GM21360 (cell line): ENCODE measurements around the gene MARS2.
A peak's percentile ranks its signal among the peaks of the same experiment; 100 is the strongest.
"Not testable (repeated sequence)": the region's sequence is repeated elsewhere in the genome, so short reads cannot be mapped to it uniquely, and the experiment has no call there.

ENCODE experiments used
- ATAC-seq: cut with Tn5 transposase; IDR thresholded peaks from one replicate; pipeline ENCODE4 v1.9.1; 2021; ENCODE audit warnings: mild to moderate bottlenecking, moderate library complexity; ENCODE audit not compliant: unreplicated experiment

Gene MARS2

DNA sequence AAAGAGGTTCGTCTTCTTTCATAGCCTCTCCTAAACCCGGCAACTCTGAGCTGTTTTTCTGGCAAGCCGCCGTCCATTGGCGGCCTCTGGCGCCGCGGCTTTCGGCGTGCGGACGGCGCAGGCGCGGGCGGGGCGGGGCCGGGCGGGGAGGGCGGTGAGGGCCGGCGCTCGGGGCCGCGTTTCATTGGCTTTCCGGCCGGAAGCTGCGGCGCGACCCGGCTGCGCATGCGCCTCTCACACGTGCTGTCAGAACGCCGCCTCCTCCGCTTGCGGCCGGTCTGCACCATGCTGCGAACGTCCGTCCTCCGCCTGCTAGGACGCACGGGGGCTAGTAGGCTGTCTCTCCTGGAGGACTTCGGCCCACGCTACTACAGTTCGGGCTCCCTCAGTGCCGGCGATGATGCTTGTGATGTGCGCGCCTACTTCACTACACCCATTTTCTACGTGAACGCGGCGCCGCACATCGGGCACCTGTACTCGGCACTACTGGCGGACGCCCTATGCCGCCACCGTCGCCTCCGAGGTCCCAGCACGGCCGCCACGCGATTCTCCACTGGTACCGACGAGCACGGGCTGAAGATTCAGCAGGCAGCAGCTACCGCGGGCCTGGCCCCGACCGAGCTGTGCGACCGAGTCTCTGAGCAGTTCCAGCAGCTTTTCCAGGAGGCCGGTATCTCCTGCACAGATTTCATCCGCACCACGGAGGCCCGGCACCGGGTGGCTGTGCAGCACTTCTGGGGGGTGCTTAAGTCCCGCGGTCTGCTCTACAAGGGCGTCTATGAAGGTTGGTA is at the start of gene MARS2:
MARS2 (plus strand) TSS at position 249 of the 791 bp plus-strand sequence; CDS start at position 286, 37 bp downstream.
- ATAC-seq, result peak; percentile 81

DNA sequence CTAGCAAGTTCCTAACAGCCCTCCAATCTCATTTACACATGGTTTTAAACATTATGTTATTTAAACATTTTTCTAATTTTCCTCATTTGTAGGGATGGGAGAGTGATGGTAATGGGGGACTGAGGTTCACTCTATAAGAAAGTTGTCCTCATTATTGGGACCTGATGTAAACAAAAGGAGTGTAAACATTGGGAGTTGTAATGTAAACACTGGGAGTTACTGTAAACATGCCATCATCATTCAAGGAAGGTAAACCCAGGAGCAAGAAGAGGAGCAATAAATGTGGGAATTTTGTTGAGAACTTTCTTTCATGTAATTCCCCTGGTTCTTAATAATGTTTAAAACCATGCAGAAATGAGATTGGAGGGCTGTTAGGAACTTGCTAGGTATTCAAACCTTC is 47.6 kb upstream of the MARS2 start:
- no peak for ATAC-seq

DNA sequence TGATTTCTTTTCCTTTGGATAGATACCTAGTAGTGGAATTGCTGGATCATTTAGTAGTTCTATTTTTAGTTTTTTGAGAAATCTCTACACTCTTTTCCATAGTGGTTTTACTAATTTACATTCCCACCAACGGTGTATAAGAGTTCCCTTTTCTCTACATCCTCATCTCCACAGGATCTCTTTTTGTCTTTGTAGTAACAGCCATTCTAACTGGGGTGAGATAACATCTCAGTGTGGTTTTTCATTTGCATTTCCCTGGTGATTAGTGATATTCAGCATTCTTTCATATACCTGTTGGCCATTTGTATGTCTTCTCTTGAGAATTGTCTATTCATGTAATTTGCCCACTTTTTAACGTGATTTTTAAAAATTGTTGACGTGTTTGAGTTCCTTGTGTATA is 43.5 kb upstream of the MARS2 start:
- no peak for ATAC-seq

DNA sequence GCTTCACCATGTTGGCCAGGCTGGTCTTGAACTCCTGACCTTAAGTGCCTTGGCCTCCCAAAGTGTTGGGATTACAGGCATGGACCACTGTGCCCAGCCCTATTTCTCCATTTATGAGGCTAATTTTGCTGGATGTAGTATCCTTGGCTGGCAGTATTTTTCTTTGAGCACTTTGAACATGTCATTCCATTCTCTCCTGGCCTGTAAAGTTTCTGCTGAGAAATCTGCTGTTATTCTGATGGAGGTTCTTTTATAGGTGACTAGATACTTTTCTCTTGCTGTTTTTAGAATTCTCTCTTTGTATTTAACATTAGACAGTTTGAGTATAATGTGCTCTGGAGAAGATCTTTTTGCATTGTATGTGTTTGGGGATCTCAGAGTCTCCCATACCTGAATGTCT is 38.9 kb upstream of the MARS2 start:
- ATAC-seq, result no peak

DNA sequence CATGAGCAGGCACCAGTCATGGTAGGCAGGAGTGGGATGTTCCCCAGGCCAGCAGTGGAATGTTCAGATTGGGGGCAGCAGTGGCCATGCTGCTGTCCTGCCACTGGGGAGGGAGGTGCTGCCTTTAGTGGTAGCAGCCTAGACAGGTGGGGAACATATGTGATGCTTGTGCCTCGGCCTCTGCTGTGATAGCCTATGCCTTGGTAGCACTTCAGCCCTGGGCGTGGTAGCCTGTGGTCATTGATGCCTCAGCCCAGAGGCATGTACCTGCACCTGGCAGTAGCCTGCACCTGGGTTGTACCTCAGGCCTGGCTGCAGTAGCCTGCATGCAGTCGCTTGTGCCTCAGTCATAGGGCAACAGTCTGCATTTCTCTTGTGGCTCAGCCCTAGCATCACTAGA is 36.9 kb upstream of the MARS2 start:
- ATAC-seq, result no peak

DNA sequence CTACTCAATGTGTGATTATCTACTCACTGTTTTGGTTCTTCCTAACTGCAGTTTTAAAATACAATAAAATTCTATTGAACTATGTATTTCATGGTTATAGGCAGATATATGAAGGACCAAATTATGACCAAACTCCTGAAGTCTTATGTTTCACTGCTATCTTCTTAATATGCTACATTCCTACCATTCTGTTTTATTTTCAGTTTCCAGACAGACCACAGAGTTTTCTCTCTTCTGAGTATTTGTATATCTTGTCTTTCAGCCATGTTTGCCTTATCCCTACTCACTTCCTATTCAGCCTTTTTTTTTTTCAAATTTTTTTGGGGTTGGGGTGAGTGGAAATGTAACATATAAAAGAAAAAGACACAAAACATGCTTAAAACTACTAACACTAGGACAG is 36.1 kb upstream of the MARS2 start:
- ATAC-seq, result no peak

DNA sequence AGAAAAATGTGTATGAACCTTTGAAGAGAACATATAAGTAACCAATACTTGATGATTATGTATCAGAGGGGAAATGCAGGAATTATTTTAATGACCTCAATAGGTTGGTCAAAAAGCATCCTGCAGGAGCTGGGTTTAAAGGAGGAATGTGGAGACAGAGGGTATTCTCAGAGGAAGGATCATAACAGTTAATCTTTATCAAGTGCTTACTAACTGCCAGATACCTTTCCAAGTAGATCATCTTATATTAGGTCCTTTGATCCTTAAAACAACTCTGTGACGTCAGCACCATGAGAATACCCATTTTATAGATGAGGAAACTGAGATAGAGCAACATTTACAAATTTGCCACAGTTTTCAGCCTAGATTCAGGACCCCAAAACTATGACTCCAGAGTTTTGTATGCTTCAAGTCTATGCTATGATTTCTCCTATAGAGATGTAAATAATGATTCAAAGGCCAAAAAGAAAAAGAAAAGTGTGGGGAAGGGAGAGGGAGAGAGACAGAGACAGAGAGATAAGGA is 32.7 kb upstream of the MARS2 start:
- ATAC-seq, result no peak

DNA sequence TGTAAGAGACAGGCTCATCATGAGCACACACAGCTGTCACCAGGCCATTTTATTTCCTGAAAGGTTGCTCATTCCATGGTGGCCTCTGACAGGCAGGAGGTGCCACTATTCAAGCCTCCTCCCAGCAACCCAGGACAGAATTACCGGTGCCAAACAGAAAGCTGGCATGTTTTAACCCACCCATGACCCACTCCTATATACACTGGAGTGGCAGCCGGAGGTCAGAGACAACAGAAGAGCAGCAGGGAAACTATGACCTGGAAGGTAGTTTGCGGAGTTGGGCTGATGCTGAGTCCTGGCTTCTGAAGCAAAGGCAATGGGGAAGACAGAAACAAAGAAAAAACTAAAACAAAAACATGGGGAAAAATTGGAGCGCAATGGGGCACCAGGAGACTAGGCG is 32.1 kb upstream of the MARS2 start:
- ATAC-seq, result no peak

DNA sequence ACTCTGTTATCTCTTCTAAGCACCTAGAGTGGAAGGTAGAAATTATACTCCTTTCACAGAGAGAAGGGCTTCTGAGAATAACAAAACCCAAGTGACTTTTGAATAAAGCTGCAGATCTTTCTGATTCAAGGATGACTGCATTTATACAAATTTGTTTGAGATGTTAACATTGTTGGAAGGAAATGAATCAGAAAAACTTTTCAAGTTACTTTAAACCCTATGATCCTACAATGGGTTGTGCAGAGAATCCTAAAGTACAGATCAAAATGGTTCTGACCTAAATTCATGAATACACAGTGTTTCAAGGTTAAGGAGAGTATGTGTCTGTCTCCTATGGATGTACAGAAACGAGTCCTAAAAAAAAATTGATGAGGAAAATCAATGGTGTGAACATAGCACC is 31.6 kb upstream of the MARS2 start:
- no peak for ATAC-seq

DNA sequence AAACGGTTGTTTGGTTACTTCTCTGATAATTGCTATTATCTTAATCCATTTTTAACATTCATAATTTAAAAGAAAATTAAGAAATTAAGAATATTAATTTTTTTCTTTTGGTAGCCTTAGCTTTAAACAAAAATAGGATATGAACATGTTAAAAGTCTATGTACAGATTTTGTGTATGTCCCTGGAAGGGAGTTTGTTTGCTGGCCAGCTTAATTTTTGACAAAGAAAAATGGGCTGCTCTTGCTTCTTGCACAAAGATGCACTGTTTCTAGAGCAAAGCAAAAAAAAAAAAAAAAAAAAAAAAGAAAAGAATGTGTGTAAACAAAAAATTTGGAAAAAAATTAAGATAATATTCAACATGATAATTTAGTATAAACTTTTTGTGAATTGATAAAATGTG is 31.1 kb upstream of the MARS2 start:
- no peak for ATAC-seq

DNA sequence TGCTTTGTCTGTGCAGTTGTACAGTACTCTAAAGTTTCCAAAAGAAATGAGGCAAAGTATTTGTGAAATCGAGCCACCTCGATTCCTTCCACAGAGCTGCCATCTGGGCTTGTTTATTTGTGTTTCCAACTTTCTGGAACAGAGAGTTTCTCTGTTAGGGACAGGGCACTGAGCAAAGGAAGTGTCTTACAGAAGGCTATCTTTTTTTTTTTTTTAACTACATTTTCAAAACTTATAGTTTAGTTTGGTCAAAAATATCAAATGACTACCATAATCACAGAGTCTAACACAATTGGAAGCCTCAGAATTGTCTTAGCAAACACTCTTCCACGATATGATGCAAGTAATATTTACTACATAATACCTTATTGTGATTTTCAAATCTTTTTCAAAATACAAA is 30.6 kb upstream of the MARS2 start:
- no peak for ATAC-seq

DNA sequence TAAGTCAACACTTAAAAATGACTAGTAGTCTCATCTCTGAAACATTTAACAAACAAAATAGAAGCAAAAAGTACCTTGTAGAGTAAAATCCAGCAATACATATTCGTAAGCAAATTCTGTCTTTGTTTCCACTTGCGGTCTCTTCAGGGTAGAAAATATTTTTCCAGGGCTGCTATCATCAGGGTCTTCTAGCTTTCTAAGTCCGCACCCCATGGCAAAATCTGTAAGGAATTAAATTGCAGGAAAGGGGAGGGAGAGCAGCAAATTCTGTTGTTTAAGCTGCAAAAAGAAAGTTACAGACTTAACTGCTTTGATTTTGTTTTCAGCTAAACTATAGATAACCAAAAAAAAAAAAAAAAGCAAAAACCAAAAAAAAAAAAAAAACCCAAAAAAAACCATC is 29.9 kb upstream of the MARS2 start, which contains the start of gene RFTN2:
RFTN2 (minus strand) TSS at position 342 of the 400 bp plus-strand sequence; CDS start at position 213, 129 bp downstream.
- ATAC-seq, result no peak

DNA sequence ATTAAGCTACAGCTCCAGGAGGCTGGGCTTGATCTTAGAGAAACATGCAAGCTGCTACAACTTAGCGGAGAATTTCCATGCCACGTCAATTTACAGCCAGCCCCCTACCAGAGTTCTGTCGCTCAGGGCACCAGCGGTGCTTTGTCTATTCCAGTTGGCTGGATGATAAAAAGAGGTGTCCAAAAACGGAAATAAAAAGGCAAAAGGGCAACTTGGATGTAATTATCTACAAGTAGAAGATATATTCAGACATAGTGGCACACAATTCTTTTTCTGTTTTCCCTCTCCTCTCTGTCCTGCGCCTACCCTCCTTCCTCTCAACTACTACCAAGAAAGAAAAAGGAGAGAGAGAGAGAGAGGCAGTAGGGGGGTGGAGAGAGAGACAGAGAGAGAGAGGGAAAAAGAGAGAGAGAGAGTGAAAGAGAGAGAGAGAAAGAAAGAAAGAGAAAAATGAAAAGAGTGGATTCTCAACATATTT is 29.4 kb upstream of the MARS2 start:
- ATAC-seq, result no peak

DNA sequence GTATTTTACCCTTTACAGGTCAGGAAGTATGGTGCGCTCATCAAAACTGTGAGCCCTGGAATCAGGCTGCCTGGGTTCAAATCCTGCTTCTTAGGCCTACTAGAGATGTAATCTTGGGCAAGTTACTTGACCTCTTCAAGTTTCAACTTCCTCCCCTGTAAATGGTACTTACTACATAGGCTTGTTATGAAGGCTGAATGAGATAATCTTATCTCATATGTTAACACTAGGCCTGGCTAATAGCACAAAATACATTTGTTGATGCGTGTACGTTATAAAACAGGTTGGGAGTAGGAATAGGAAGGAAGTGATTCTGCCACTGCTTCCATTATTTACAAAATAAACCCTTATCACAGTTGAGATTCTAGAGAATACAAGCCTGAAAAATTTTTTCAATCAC is 28.1 kb upstream of the MARS2 start:
- no peak for ATAC-seq

DNA sequence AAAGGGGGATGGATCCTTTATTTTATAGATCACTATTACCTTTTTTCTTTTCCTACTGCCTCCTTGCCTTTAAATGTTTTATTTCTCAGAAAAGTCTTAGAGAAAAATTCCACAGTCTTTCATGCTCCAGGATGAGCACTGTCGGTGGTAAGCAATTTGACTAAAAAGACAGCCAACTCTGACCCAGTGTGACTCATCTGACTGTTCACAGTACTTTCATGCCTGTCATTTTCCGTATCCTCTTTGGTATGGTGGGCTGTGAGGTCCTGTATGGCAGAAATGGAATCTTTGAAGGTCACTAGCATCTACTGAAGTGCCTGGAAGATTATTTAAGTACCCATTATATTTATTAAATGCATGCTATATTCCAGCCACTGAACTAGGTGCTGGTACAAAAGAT is 27.7 kb upstream of the MARS2 start:
- ATAC-seq, result no peak

DNA sequence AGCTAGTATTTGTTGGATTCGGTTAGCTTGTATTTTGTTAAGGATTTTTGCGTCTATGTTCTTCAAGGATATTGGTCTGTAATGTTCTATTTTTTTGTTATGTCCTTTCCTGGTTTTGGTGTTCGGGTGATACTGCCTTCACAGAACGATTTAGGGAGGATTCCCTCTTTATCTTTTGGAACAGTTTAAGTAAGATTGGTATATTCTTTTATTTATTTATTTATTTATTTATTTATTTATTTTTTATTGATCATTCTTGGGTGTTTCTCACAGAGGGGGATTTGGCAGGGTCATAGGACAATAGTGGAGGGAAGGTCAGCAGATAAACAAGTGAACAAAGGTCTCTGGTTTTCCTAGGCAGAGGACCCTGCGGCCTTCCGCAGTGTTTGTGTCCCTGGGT is 10.0 kb upstream of the MARS2 start:
- not testable (repeated sequence) for ATAC-seq

DNA sequence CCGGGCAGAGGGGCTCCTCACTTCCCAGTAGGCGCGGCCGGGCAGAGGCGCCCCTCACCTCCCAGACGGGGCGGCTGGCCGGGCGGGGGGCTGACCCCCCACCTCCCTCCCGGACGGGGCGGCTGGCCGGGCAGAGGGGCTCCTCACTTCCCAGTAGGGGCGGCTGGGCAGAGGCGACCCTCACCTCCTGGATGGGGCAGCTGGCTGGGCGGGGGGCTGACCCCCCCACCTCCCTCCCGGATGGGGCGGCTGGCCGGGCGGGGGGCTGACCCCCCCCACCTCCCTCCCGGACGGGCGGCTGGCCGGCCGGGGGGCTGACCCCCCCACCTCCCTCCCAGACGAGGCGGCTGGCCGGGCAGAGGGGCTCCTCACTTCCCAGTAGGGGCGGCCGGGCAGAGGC is 9.2 kb upstream of the MARS2 start:
- not testable (repeated sequence) for ATAC-seq

DNA sequence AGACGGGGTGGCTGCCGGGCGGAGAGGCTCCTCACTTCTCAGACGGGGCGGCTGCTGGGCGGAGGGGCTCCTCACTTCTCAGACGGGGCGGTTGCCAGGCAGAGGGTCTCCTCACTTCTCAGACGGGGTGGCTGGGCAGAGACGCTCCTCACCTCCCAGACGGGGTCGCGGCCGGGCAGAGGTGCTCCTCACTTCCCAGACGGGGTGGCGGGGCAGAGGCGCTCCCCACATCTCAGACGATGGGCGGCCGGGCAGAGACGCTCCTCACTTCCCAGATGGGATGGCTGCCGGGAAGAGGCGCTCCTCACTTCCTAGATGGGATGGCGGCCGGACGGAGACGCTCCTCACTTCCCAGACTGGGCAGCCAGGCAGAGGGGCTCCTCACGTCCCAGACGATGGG is 8.6 kb upstream of the MARS2 start:
- ATAC-seq, result not testable (repeated sequence)

DNA sequence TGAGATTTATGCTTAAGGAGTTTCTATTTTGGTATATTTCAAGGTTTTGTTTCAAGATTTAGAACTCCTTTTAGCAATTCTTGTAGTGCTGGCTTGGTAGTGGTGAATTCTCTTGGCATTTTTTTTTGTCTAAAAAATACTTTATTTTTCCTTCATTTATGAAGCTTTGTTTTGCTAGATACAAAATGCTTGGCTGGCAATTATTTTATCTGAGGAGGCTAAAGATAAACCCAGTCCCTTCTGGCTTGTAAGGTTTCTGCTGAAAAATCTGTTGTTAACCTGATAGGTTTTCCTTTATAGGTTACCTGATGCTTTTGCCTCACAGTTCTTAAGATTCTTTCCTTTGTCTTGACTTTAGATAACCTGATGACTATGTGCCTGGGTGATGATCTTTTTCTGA is 5.4 kb upstream of the MARS2 start:
- ATAC-seq, result not testable (repeated sequence)

DNA sequence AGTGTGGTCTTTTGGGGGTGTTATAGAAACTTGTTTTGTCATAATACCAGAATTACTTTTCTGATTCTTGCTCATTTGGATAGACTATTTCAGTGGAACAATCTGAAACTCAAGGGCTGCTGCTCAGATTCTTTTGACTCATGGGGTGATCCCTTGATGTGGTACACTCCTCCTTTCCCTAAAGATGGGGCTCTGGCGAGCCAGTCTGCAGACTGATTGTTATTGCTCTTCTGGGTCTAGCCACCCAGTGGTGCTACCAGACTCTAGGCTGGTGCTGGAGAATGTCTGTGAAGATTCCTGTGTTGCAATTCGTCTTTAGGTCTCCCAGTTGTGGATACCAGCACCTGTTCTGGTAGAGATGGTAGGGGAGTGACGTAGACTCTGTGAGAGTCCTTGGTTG is 4.2 kb upstream of the MARS2 start:
- no peak for ATAC-seq

DNA sequence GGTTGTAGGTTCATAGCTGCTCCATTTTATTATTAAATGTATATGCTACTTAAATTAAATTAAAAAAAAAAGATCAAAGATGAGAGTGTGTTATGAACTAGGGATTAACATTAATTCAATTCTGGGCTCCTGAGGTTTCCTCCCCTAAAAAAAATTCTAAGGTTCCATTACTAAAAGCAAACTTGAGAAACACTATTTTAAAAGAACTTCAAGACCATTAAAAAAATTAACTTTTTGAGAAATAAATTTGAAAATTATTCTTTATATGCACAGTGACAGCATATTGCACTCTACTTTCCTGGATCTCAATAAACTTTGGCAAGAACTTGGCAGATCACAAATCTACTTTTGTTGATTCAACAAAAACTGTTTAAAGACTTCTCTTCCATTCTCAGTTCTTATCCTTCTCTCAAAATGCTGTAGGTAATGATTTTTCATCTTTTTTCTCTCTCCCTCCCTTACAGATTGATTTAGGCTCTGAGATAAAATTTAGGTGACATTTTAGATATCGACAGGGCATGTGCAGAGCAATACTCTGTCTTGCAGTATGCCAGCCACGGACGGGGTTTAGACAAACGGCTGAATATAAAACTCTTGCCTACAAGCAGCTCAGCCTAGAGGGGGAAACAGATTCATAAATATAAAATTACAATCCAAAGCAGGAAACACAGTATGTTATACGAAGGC is 592 bp upstream of the MARS2 start:
- ATAC-seq, result peak; percentile 26
